OCI-LY7 (cell line): ENCODE measurements around the gene SHC2.
"Not testable (repeated sequence)": the region's sequence is repeated elsewhere in the genome, so short reads cannot be mapped to it uniquely, and the experiment has no call there.

ENCODE experiments used
- CTCF ChIP-seq: fragments of 200-600 bp; sonication (generic); conservative IDR thresholded peaks from 2 replicates; pipeline ENCODE4 v1.5.1; 2014; ENCODE audit warnings: mild to moderate bottlenecking, antibody characterized with exemption, low read length, moderate library complexity, mixed read lengths
- EZH2phosphoT487 ChIP-seq: fragments of 200-600 bp; sonication (generic); IDR thresholded peaks from 2 replicates; pipeline ENCODE4 v1.6.1; 2018; ENCODE audit warnings: low read depth, borderline replicate concordance, mild to moderate bottlenecking, mixed run types, antibody characterized with exemption, low read length, moderate library complexity, mixed read lengths

GRCh38 chr19:450912-451481 lies 9.8 kb downstream of the SHC2 start:
- not testable (repeated sequence) for TF ChIP-seq CTCF, EZH2phosphoT487
